ENCODE data around the gene RPL37. TPM values are rescaled to one million over a fixed set of nuclear protein-coding genes. Genes with fewer than 3 reads are reported as not detected.

Gene RPL37
- total and polyA plus RNA-seq, 9 of the 15 experiments (the other 6 are each of a cell fraction or from before 2014, with no cell fraction given), result 2,342 to 7,963 (median 4,091) TPM

DNA sequence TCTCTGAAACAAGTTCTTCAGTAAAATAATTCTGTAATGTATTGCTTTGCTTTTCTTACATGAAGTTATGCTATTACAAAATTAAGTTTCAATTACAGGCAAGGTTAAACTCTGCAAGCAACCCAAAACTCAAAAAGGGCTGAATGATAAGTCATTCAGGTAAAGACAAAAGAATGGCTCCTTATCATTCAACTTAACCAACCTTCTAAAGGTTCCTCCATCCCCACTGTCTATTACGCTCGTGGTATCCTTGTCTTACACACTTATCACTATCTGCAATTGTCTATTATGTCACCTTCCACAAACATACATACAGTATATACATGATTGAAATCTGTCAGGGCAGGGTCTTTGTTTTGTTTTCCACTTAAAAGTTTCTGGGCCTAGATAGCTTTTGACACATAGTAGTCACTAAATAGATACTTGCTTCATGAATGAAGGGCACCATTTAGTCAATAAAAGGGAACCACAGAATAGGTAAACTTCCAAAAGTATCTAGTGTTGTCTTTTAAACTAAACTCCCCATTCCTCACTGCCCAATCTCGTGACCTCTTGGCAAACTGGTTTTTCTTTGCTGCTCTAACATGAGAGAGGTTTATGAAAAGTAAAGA lies 6.9 kb downstream of the RPL37 start (continued):
- TF ChIP-seq ATF3 (IDR thresholded peaks at IDR 0.05) (no peak), ATF3 (CRISPR knock-in tag; conservative IDR thresholded peaks at IDR 0.05) (no peak), NR4A1 (CRISPR knock-in tag; IDR thresholded peaks at IDR 0.05) (no peak), NR4A1 (tag; IDR thresholded peaks at IDR 0.05) (no peak), ZNF717 (CRISPR knock-in tag; IDR thresholded peaks at IDR 0.05) (0 out of 2 replicates have a peak, but pooled peaks have one; percentile 39), ZZZ3 (IDR thresholded peaks at IDR 0.05) (no peak), XRCC3 (IDR thresholded peaks at IDR 0.05) (no peak), SIN3B (IDR thresholded peaks at IDR 0.05; ENCODE audit: low read depth) (no peak), CREB3 (tag; conservative IDR thresholded peaks at IDR 0.05; ENCODE audit: low read depth) (no peak), RNF2 (IDR thresholded peaks at IDR 0.05) (no peak), NCOA1 (IDR thresholded peaks at IDR 0.05; ENCODE audit: low read depth) (no peak), ZFP36 (IDR thresholded peaks at IDR 0.05; ENCODE audit: low read depth, low read length, partially characterized antibody) (no peak), POLR2AphosphoS5 (IDR thresholded peaks at IDR 0.05; ENCODE audit: control insufficient read depth, insufficient read depth, low read depth, low read length) (peak; percentile 64; the same call in 1 of the 2 replicates), RBM39 (optimal IDR thresholded peaks at IDR 0.05; ENCODE audit: low read depth, low read length) (no peak), KAT2B (IDR thresholded peaks at IDR 0.05; ENCODE audit: low read depth, low read length) (no peak), ARHGAP35 (IDR thresholded peaks at IDR 0.05; ENCODE audit: partially characterized antibody) (no peak), NR2C2 (CRISPR knock-in tag; IDR thresholded peaks at IDR 0.05) (no peak), NR2C2 (tag; IDR thresholded peaks at IDR 0.05) (no peak), NFXL1 (CRISPR knock-in tag; IDR thresholded peaks at IDR 0.05) (0 out of 2 replicates have a peak, but pooled peaks have one; percentile 29), MYNN (IDR thresholded peaks at IDR 0.05) (peak; percentile 17; the same call in 1 of the 2 replicates), MYNN (CRISPR knock-in tag; IDR thresholded peaks at IDR 0.05) (no peak), JUND (IDR thresholded peaks at IDR 0.05; ENCODE audit: borderline replicate concordance, low read depth, low read length) (no peak), JUND (tag; IDR thresholded peaks at IDR 0.05; ENCODE audit: borderline replicate concordance, low read depth, low read length) (no peak)
- TF ChIP-seq, protein P1, sequence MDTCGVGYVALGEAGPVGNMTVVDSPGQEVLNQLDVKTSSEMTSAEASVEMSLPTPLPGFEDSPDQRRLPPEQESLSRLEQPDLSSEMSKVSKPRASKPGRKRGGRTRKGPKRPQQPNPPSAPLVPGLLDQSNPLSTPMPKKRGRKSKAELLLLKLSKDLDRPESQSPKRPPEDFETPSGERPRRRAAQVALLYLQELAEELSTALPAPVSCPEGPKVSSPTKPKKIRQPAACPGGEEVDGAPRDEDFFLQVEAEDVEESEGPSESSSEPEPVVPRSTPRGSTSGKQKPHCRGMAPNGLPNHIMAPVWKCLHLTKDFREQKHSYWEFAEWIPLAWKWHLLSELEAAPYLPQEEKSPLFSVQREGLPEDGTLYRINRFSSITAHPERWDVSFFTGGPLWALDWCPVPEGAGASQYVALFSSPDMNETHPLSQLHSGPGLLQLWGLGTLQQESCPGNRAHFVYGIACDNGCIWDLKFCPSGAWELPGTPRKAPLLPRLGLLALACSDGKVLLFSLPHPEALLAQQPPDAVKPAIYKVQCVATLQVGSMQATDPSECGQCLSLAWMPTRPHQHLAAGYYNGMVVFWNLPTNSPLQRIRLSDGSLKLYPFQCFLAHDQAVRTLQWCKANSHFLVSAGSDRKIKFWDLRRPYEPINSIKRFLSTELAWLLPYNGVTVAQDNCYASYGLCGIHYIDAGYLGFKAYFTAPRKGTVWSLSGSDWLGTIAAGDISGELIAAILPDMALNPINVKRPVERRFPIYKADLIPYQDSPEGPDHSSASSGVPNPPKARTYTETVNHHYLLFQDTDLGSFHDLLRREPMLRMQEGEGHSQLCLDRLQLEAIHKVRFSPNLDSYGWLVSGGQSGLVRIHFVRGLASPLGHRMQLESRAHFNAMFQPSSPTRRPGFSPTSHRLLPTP (IDR thresholded peaks at IDR 0.05; ENCODE audit: borderline replicate concordance, extremely low read depth, insufficient read length), result no peak
